Measurements from ENCODE around the gene METTL8.

- TF ChIP-seq CTCF (IDR thresholded peaks at IDR 0.05; ENCODE audit: borderline replicate concordance, extremely low read depth, low read length, poor library complexity, severe bottlenecking) (no peak), EZH2 (IDR thresholded peaks at IDR 0.05; ENCODE audit: borderline replicate concordance, low read depth, low read length, severe bottlenecking) (no peak)
Measured at GRCh38 chr2:171341394-171342066, 92.3 kb downstream of the METTL8 start.

Data from DND-41 (cell line).